GM18867 (cell line): ENCODE results near the gene ATXN7.

Source experiments
- ATAC-seq: cut with Tn5 transposase; IDR thresholded peaks from one replicate; pipeline ENCODE4 v1.9.1; 2021; ENCODE audit warnings: mild to moderate bottlenecking, moderate library complexity; ENCODE audit not compliant: unreplicated experiment

ATXN7 gene

DNA sequence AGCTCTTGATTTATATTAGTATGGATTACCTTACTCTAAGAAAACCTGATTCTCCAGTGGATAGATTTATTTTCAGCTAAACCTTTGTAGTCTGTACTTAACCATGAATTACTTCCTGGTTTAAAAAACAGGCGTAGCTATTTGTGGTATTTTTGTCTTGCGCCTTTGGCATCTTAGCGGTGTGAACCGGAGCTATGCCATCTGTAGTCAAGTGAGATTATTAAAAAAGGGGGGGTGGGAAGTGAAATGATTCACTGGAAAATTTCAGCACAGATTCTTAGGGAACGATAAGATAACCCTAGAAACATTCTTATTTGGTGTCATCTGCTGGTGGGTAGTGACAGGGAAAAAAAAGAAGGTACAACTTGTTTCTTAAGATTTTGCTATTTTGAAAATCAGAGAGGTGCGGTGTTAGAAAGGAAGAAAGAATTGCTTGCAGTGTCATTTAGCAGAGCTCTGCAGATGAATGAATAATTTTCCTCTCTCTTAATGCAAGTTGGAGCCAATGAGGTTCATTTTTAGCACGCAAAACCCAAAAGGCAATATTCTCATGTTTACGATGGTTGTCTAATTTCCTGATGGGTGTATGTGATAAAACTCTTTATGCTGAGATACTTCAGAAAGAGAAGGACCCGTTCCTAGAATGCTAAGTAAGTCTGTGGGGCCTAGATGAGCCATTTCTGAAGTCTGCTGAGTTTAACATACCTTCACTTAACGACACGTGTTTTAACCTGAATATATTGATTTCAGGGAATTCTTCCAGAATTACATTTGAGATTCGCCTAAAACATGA, 115.6 kb downstream of the ATXN7 start:
- no peak for ATAC-seq

DNA sequence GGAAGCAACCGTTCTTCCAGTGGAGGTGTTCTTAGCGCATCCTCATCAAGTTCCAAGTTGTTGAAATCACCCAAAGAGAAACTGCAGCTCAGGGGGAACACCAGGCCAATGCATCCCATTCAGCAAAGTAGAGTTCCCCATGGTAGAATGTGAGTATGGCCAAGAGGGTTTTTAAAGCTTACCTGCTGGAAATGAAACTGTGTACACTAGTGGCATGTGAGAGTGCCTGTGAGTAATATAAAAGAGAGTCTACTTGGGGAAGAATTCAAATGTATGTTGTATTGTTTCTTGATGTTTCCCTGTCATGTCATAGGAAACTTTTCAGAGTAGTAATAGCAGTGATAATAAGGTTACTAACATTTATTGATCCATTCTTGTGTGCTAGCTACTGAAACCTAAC, 116.4 kb downstream of the ATXN7 start:
- no peak for ATAC-seq

DNA sequence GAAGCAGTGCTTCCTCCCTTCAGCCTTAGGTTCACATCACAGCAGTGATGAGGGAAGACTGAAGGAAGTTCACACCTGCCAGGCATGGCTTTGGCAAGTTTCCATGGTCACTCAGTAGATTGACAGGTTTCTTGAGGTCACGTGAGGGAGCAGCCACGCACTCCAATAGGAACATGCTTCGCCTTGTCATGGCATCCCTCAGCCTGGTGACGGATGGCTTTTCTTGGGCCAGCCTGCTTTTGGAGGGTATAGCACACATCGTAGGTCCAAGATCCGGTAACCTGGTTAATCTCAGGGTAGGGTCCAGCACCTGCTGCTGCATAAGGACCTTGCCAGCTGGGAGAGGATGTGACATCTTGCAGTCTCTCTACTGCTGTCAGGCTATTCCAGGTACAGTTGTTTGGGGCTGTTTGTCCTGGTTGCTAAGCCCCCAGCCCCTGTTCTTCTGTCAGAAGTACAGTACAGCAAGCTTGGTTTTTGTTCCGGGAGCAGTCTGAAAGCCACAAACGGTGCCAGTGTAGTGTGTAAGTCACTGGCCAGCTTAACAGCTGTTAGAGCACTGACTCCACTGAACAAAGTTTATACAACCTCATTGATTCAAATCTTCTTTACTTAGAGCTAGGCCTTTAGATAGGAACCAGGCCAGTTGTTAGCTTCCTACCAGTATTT, 117.3 kb downstream of the ATXN7 start:
- no peak for ATAC-seq

DNA sequence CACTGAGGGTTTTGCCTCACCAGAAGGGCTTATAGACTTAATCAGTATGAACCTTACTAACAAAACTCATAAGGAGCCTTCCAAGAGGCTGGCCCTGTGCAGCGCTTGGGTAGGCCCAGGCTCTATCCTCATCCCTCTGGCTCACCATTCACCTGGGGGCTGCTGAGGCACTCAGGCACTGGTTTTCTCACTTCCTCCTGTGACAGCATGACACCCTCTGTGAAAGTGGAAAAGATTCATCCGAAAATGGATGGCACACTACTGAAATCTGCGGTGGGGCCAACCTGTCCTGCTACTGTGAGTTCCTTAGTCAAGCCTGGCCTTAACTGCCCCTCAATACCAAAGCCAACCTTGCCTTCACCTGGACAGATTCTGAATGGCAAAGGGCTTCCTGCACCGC, 118.3 kb downstream of the ATXN7 start:
- no peak for ATAC-seq

DNA sequence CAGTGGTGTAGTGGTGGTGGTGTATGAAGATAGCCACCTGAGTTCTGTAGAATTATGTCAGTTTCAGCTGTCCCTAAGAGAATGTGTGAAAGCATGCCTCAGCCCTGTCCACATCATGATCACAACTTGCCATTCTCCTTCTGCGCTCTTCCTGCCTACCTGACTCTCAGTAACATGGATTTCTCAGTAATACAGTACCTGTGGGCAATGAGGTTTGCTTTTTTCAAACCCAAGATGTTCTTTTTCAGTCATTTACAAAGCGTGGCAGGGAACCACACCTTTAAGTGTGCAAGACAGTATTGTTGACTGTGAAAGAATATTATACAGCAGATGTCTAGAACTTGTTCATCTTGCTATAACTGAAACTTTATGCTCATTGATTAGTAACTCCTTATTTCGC, 120.7 kb downstream of the ATXN7 start:
- no peak for ATAC-seq

DNA sequence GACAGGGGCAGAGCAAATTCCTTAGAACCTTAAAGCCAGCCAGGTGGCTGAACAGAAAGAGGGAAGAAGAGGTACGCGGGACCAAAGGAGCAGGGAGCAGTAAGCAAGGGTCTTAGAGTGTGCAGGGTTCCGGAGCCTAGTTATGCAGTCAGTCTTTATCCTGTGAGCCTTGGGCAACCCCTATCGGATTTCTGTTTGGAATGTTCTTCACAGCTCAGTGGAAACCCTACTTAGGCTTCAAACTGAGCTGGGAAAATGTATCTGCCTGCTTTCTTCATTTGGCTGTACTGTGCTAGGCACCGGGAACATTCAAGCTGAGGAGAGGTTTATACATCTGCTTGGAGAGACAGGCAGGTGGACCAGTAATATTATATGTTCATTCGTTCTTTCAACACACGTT, 122.5 kb downstream of the ATXN7 start:
- ATAC-seq, result no peak

DNA sequence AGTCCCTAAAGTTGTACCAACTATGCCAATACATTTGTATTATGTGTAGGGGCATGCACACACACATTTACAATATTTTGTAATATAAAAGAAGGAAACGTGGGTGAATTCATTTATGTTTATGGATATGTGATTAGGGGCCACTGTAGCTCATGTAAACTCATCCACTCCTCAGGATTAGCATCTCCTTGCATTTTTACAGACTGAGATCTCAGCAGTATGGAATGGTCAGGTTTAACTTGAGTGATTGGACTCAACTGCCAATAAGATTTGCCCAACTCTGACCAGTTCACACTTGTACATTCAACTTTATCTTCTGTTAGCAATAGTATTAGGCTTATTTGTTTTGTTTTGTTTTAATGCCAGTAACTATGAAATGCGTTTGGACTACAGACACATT, 123.2 kb downstream of the ATXN7 start:
- no peak for ATAC-seq

DNA sequence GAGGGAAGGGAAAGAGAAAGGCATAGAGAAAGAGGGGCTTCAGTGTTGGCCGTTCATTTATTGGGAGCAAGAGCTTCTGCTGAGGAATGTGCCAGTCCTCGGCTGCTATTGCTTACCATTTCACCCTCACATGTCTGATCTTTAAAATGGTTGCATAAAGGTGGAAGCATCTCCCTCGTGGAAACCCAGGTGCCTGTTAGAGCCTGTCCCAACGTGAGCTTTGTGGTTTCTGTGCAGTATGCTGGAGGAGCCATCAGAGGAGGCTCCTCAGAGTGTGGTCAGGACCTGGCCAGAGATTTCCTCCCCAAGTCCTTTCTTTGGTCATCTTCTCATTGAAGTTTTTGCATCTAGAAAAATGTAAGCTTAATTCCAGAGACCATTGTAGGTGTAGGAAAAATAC, 125.3 kb downstream of the ATXN7 start:
- ATAC-seq, result no peak

DNA sequence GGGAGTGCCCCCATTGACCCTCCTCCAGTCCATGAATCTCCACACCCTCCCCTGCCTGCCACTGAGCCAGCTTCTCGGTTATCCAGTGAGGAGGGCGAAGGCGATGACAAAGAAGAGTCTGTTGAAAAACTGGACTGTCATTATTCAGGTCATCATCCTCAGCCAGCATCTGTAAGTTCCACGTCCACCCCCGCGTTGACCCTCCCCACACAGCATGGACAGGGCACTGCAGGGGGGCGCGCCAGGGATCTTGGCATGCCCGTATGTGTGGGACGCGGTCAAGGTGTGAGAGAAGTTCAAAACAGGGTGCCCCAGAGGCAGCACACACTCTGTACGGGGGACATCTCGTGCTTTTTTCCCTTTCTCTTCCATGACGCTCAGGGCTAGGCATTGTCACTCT, 126.5 kb downstream of the ATXN7 start:
- ATAC-seq, result no peak

DNA sequence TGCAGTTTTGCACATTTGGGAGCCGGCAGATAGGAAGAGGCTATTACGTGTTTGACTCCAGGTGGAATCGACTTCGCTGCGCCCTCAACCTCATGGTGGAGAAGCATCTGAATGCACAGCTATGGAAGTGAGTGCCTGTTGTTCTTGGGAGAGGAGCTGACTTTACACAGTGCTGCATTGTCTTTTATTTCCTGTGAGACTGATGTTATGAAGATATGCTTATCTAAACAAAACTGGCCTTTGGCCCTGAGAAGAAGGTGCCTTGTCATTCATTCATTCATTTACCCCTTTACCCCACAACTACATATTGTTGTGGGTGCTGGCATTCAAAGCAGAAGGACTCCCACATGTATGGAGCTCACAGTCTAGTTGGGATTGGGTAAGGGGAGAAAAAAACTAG, 127.1 kb downstream of the ATXN7 start:
- ATAC-seq, result no peak

DNA sequence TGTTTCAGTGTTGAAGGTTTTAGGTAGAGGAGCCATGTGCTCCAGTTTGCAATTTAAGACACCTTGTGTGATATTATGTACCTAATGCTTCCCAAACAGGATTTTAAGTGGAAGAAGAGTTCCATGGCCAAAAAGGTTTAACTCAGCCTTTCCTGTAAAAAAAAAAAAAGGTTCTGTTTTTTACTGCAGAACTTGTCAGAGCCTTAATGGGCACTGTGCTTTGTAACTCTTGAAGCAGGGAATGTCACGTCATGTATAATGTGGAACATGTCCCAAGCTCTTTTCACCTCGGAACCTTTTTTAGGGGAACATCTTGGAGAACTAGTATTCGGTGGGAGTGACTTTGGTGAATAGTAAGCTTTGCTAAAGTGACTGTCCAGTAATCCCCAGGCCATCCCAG, 128.0 kb downstream of the ATXN7 start:
- no peak for ATAC-seq

DNA sequence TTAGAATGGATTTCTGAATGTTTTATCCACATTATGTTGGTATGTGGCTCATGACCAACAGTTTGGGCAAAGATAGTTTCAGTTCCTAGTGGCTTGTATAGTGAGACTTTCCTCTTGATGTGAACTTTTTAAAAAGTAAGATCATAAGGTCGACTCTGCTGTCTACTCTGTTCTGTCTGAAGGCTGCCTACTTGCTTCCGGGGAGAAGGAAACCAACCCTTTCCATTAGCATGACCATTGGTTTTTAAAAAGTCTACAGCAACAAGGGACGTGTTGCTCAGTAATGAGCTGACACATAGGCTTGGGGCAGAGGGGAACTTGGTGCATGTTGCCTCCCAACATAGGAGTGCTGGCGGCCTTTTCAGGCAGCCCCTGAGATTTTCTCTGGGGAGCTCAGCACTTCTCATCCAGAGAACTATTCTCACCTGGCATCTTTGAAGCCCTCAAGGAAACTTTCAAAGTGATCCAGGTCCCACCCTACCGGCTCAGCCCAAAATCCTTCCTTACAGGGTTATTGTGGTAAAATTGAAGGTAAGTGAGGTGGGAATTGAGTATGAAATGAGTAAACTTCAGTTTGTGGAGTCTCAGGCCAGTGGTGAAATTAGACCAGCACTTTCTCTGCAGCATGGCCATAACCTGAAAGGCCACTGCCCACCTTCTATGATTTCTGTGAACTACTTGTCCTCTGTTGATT, 129.0 kb downstream of the ATXN7 start:
- ATAC-seq, result no peak

DNA sequence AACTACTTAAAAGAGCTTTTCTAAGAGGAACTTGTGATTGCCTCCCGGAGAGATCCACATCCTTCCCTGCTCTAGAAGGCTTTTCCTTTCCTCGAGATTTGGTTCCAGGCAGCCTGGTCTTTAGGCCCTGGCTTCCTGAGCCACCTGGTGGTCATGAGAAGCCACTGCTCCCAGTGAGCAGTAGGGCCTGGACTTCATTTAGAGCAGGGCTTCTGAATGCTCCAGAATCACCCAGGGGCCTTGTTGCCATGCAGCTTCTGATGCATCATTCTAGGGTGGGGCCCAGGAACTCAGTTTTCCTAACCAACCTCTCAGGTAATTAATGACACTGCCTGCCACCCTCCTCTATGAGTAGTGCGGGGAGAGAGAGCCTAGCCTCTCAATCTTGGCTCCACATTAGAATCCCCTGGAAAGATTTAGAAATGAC, 130.0 kb downstream of the ATXN7 start:
- ATAC-seq, result peak; percentile 93

DNA sequence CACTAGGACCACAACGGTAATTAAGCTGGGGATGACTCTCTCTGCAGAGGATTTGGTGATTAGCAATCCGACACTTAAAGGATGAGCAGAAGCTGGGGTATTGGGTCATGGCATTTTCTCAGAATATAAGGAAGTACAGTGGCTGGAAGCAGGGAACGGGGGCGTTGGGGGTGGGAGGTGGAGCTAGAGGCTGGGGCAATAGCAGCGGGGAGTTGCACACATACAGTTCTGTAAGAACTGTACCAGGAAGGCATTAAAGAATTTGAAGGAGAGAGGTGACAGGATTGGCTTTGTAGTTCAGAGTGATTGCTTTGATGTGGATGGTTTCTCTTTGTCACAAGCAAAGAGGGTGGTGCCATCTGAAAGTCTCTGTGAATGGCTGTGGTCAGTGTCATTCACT, 131.4 kb downstream of the ATXN7 start:
- ATAC-seq, result no peak

DNA sequence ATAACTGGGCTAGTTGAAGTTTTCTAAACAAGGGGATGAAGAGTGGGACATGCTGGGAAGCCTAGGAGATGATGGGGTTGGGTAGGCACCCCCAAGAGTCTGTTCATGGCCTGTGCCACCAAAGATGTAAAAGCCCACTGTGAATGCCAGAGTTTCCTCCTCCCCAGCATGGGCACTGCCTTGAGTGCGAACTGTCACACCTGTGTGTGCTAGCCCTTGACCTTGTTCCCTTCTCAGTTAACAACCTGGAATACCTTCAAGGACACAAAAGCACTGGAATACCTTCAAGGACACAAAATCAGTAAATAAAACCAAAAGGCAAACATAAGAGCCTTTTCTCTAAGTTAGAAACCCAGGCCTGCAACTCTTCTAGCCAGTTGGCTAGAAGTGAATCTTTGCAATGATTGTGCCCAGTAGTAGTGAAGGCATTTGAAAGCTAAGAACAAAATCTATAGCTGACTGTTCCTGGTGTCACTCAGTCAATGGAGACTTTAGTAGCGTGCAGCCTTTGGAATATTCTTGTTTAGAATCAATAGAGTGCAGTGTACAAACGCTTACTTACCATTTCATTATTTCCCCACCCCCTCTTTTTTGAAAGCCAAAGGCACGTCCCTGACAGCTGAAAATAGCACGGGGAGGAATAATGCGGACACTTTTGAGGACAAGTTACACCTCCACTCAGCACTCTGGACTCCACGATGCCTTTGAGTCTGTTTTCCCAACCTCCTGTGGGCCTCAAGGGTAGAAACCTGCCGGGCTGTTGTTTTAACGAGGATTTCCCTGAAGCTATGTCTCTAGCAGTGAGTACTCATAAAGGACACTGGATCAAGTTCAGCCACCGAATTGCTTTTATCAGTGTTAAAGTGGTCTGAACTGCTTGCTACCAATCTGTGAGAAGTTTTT, 135.4 kb downstream of the ATXN7 start:
- ATAC-seq, result no peak

DNA sequence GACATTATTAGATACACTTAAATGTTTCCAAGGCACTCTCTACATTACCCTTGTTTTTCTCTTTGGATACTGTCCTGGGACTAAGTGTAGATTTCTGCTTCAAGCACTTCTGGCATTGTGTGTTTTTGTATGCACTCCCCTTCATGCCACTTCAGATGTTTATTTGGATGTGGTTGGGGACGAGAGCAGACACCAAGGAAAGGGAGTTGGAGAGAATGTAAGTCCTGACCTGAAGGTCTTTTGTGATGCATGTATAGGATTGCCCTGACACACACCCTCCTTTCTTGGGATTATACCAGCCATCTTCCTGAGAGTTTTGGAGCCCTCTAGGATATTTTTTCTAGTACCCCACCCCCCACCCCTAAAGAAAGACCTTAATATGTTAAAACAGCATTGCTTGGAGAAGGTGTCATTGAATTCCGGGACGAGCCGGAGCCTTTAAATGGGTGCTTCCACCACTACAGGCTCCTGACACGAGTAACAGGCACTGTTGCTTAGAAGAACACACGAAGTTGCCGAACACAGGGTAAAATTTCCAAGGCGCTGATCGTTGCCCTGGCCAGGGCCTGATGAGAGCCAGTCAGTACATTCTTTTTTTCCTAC, 136.9 kb downstream of the ATXN7 start:
- ATAC-seq, result no peak

DNA sequence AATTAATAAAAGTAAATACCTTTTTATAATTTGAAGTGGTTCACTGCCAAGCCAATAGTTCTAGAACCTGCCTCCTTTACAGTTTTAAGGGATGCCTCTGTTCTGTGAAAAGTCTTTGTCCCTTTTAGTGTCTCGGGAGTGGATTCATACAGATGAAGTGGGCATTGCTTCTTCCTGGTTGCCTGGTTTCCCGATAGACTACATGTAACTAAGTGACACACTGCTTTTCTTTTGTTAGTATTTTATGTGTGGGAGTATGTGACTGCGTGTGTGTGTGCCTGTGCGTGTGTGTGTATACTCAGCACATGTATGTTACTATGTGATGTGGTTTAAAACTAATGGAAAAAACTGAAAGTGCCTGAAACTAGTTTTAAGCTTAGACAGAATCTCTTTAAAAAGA, 138.6 kb downstream of the ATXN7 start:
- ATAC-seq, result no peak

DNA sequence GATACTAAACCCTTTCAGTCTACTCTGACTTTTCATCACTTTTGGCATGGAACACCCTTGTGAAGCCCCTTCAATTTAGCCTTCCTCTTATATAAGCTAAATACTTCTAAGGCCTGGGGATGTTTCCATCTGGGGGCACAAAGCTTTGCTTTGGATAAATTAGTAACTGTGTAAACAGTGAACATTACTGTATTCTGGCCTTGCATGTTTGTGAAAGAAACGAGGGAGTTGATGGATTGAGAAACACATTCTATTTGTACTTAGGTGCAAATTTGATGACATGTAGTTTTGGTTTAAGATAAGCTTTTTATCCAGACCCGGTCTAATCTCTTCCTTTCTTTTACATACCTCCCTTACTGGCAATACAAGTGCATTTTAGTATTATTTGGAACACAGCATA, 139.9 kb downstream of the ATXN7 start:
- no peak for ATAC-seq

DNA sequence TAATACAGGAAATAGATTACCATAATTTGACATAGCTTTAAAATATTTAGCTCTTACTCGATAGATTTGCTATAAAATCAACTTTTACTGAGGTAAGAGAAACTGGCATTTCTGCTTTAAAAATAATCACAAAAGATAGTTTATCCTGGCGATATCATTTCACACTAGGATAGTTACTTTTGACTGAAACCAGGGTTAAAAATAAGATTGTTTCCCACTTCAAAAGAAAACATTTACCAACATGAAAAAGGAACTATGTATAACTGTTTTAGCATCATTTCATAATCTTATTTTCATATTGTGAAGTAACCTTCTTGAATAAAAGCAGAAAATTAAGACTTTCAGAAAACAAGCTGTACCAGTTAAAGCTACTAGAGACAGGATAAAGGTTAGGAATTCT, 144.3 kb downstream of the ATXN7 start:
- no peak for ATAC-seq

DNA sequence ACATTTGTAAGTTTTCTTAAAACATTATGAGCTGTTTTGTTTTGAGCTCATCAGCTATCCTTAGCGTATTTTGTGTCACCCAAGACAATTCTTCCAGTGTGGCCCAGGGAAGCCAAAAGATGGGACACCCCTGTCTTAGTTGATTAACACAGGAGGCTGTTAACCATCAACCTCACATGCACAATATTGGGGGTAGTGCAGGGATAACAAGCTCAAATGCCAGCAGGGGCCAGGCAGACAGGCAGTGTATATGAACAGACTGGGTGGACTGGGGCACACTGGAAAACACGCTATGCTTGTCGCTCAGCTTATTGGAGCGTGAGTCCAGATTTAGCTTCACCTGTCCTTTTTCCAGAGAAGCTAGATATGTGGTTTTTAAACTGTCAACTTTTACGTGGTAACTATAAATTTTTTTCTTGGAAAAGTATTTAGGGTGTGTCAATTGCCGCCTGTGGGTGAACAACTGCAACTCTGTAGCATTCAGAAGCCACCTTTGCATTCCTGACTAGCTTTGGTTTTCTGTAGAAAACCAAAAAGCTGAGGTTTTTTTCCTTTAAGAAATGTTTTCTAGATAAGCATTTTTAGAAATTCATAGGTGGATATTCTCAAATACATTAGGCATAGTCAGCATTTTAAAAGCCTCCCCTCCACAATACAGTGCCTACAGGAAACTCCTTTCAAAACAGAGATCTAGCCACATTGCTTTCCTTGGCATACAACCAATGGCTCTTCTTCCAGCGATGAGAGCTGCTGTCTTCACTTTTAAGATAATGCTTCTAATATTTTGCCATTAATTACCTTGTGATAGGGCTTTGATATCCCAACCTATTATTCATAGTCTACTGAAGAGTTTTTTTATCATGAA, 145.1 kb downstream of the ATXN7 start:
- no peak for ATAC-seq
